Stomach (tissue), 9 donors: Measurements from ENCODE around the gene NEMP2. TPM values are rescaled to one million over a fixed set of nuclear protein-coding genes. Genes with fewer than 3 reads are reported as not detected.
A peak's percentile ranks its signal among the peaks of the same experiment; 100 is the strongest.

Experiments
- DNase-seq, 2 donors: peaks; one replicate each; pipeline versions ENCODE4 v3.0.0 to v3.0.0-alpha.2; 2013 to 2019
- H3K27ac ChIP-seq, 5 donors: fragments of 200-600 bp in 4 of 5; sonication (generic) in 4 of 5; one replicate each; pipeline ENCODE4 v1.5.1; 2013 to 2019; ENCODE audit warnings: mild to moderate bottlenecking in 1 of 5, moderate library complexity in 1 of 5
- H3K27me3 ChIP-seq, 3 donors: fragments of 200-600 bp; sonication (generic); one replicate each; pipeline ENCODE4 v1.5.1; 2017 to 2019; ENCODE audit warnings: mixed run types in 1 of 3
- H3K36me3 ChIP-seq, 4 donors: fragments of 200-600 bp; sonication (generic); 1 replicate in 3 of 4; 2 replicates in 1 of 4; pipeline ENCODE4 v1.5.1; 2016 to 2019
- H3K4me1 ChIP-seq, 4 donors: fragments of 200-600 bp; sonication (generic); one replicate each; pipeline ENCODE4 v1.5.1; 2016 to 2019
- H3K4me3 ChIP-seq, 4 donors: fragments of 200-600 bp; sonication (generic) in 3 of 4; one replicate each; pipeline ENCODE4 v1.5.1; 2016 to 2019; ENCODE audit warnings: mild to moderate bottlenecking in 1 of 4
- H3K9me3 ChIP-seq, 4 donors: fragments of 200-600 bp; sonication (generic); one replicate each; pipeline ENCODE4 v1.5.1; 2016 to 2019
- CTCF ChIP-seq, 7 experiments: fragments of 450-650 bp in 4 of 7; fragments of 200-600 bp in 3 of 7; sonication (generic) in 3 of 7; IDR thresholded peaks; one replicate each; pipeline ENCODE4 v1.5.1; 2016 to 2019; ENCODE audit warnings: antibody characterized with exemption in 7 of 7, control low read depth in 2 of 7, mild to moderate bottlenecking in 1 of 7
- EP300 ChIP-seq: sonication (generic); formaldehyde crosslinking; IDR thresholded peaks from one replicate; pipeline ENCODE4 v1.6.1; 2017; ENCODE audit warnings: antibody characterized with exemption
- POLR2A ChIP-seq, 4 donors: fragments of 450-650 bp; IDR thresholded peaks; one replicate each; pipeline ENCODE4 v1.6.1; 2016; ENCODE audit warnings: antibody characterized with exemption in 4 of 4, control low read depth in 2 of 4, mild to moderate bottlenecking in 1 of 4, moderate library complexity in 1 of 4
- POLR2AphosphoS5 ChIP-seq, 3 donors: sonication (generic); formaldehyde crosslinking; IDR thresholded peaks; one replicate each; pipeline ENCODE4 v1.6.1; 2016; ENCODE audit warnings: antibody characterized with exemption in 3 of 3
- WGBS, 5 donors: extraction: QIAGEN DNeasy Blood & Tissue Kit in 3 of 5; methylation state at CpG; one replicate each; pipeline versions ENCODE4 v1.1.5 to v1.1.7; 2013 to 2018; 5-methylcytosine and 5-hydroxymethylcytosine counted together
- intact Hi-C: fragments of 100-400 bp; cut with DNase I; formaldehyde crosslinking; loops from one replicate; pipeline ENCODE4 v1.15.1; 2023; ENCODE audit warnings: low total_unique reads
- polyA plus RNA-seq, 3 donors: library from polyadenylated mRNA; stranded (reverse); fragments of 200-250 nt; gene quantifications; one replicate each; pipeline ENCODE4 v1.2.3, GENCODE V29; 2013
- total RNA-seq, 5 donors: library from RNA; depleted of rRNA; stranded (reverse); fragments of >200 nt; gene quantifications; one replicate each; pipeline versions ENCODE4 v1.1.0 to v1.2.3, GENCODE V29; 2014 to 2016
- donor health status: healthy with polysubstance abuse.
- donor health status: Bipolar disorder and iron deficiency.
- donor health status: healthy.

NEMP2 gene
- total and polyA plus RNA-seq, 8 donors = 0.60 to 18.7 (median 1.6) TPM; not detected in 2

DNA sequence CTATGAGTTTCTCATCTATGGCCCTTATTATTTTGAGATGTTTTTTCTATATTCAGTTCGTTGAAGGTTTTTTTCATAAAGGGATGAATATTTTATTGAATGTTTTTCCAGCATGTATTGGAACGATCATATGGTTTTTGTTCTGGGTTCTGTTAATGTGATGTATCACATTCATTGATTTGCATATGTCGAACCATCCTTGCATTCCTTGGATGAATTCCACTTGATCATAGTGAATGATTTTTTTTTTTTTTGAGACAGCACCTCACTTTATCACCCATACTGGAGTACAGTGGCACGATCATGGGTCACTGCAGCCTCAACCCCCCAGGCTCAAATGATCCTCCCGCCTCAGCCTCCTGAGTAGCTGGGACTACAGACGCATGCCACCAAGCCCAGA lies 5.5 kb upstream of the NEMP2 start:
- Histone ChIP-seq H3K4me1 (peaks cover 0 to 14% (median 8%) of the 10 kb centered on the region in 4 donors), H3K27me3 (no peaks in the 10 kb centered on the region), H3K27ac (no peak overlapping the region), H3K9me3 (peaks cover 0 to 53% (median 26%) of the 10 kb centered on the region in 4 donors), H3K4me3 (no peak overlapping the region), H3K36me3 (peaks cover 0 to 3% (median 0%) of the 10 kb centered on the region in 4 donors)
- intact Hi-C loops = no loop called here
- DNase-seq = peak in 1 of 2 donors; percentile 28
- WGBS, 5 donors = 88 to 98% (median 95%) methylated on average over 6 of the region's 6 CpGs
- TF ChIP-seq EP300 (no peak), POLR2A (IDR thresholded peaks at IDR 0.05) (no peak), CTCF (IDR thresholded peaks at IDR 0.05) (no peak), POLR2AphosphoS5 (IDR thresholded peaks at IDR 0.05) (no peak)

DNA sequence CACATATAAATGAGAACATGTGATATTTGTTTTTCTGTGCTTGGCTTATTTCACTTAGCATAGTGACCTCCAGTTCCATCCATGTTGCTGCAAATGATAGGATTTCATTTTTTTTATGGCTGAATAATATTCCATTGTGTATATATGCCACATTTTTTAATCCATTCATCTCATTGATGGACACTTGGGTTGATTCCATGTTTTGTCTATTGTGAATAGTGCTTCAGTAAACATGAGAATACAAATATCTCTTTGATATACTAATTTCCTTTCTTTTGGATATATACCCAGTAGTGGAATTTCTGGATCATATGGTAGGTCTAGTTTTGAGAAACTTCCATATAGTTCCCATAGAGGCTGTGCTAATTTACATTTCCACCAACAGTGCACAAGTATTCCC lies 3.7 kb upstream of the NEMP2 start:
- H3K4me1 ChIP-seq = peaks cover 10 to 22% (median 16%) of the 10 kb centered on the region in 4 donors
- no peak for DNase-seq
- no peak for TF ChIP-seq EP300
- TF ChIP-seq POLR2A (IDR thresholded peaks at IDR 0.05) = no peak
- no peak for TF ChIP-seq CTCF (IDR thresholded peaks at IDR 0.05)
- no peak for TF ChIP-seq POLR2AphosphoS5 (IDR thresholded peaks at IDR 0.05)
- intact Hi-C loops = loop anchor here (10.0 kb wide), 1 partner anchor 117 kb away; no protein-coding TSS in a partner anchor
- no peaks in the 10 kb centered on the region for H3K27me3 ChIP-seq
- peaks cover 0 to 3% (median 0%) of the 10 kb centered on the region in 4 donors for H3K36me3 ChIP-seq
- no peak overlapping the region for H3K27ac ChIP-seq
- peaks cover 0 to 53% (median 26%) of the 10 kb centered on the region in 4 donors for H3K9me3 ChIP-seq
- H3K4me3 ChIP-seq = no peak overlapping the region

GRCh38 chr2:190537765-190538164 lies 3.2 kb upstream of the NEMP2 start:
- Histone ChIP-seq H3K27ac (no peak overlapping the region), H3K4me1 (peaks cover 10 to 22% (median 17%) of the 10 kb centered on the region in 4 donors), H3K9me3 (peaks cover 0 to 53% (median 26%) of the 10 kb centered on the region in 4 donors), H3K4me3 (no peak overlapping the region), H3K27me3 (no peaks in the 10 kb centered on the region), H3K36me3 (peaks cover 0 to 3% (median 0%) of the 10 kb centered on the region in 4 donors)
- 83 to 100% (median 98%) methylated on average over 1 of the region's 1 CpG for WGBS, 5 donors
- DNase-seq = peak in 1 of 2 donors; percentile 35
- intact Hi-C loops = loop anchor here (10.0 kb wide), 1 partner anchor 117 kb away; no protein-coding TSS in a partner anchor
- no peak for TF ChIP-seq POLR2AphosphoS5 (IDR thresholded peaks at IDR 0.05)
- no peak for TF ChIP-seq CTCF (IDR thresholded peaks at IDR 0.05)
- TF ChIP-seq EP300 = no peak
- no peak for TF ChIP-seq POLR2A (IDR thresholded peaks at IDR 0.05)

DNA sequence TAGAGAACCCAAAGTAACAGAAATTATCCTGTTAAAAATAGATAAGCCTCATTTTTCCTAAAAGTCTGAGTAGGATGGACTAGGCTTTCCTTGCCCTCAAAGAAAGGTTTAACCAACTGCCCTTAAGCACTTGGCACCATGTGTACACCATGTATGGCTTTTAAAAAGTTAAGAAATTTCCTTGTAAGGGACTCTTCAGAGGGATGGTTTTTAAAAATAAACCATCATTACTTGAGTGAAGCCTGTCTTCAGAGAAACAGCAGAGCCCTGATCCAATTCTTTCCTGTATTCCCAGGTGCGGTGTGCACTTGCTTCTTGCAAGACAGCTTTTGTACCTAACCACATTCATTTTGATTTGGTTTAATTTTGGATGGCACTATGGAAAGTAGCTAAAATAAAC lies 1.1 kb upstream of the NEMP2 start:
- WGBS, 5 donors = 36 to 71% (median 44%) methylated on average over 1 of the region's 1 CpG
- H3K9me3 ChIP-seq = peaks cover 0 to 36% (median 16%) of the 10 kb centered on the region in 4 donors
- peak overlapping the region; percentile 66 to 90 (median 72) for H3K4me3 ChIP-seq
- DNase-seq = no peak
- TF ChIP-seq POLR2A (IDR thresholded peaks at IDR 0.05) (no peak), POLR2AphosphoS5 (IDR thresholded peaks at IDR 0.05) (no peak), CTCF (IDR thresholded peaks at IDR 0.05) (no peak), EP300 (no peak)
- H3K27ac ChIP-seq = peak overlapping the region in 4 of 5 donors; percentile 94 to 98 (median 97)
- H3K36me3 ChIP-seq = peaks cover 0 to 3% (median 0%) of the 10 kb centered on the region in 4 donors
- H3K4me1 ChIP-seq = peaks cover 10 to 25% (median 19%) of the 10 kb centered on the region in 4 donors
- intact Hi-C loops = loop anchor here (10.0 kb wide), 1 partner anchor 119 kb away; no protein-coding TSS in a partner anchor
- no peaks in the 10 kb centered on the region for H3K27me3 ChIP-seq
